Suprapubic skin (tissue), 4 donors: Measurements from ENCODE around the gene PANK4.

ENCODE experiments used
- CTCF ChIP-seq, 2 donors: fragments of 200-600 bp in 1 of 2; fragments of 450-650 bp in 1 of 2; sonication (generic) in 1 of 2; IDR thresholded peaks; one replicate each; pipeline ENCODE4 v1.5.1; 2016 to 2019; ENCODE audit warnings: antibody characterized with exemption in 2 of 2, mild to moderate bottlenecking in 1 of 2, moderate library complexity in 1 of 2
- EP300 ChIP-seq: sonication (generic); formaldehyde crosslinking; IDR thresholded peaks from one replicate; pipeline ENCODE4 v1.6.1; 2017; ENCODE audit warnings: antibody characterized with exemption
- POLR2A ChIP-seq, 2 donors: fragments of 450-650 bp; IDR thresholded peaks; one replicate each; pipeline ENCODE4 v1.6.1; 2017; ENCODE audit warnings: antibody characterized with exemption in 2 of 2, mild to moderate bottlenecking in 2 of 2, moderate library complexity in 2 of 2
- POLR2AphosphoS5 ChIP-seq, 3 donors: sonication (generic); formaldehyde crosslinking; IDR thresholded peaks; one replicate each; pipeline ENCODE4 v1.6.1; 2017; ENCODE audit warnings: antibody characterized with exemption in 3 of 3

GRCh38 chr1:2493218-2493617, 33.2 kb downstream of the PANK4 start:
- TF ChIP-seq CTCF (IDR thresholded peaks at IDR 0.05) (no peak), EP300 (no peak), POLR2A (IDR thresholded peaks at IDR 0.05) (no peak), POLR2AphosphoS5 (IDR thresholded peaks at IDR 0.05) (no peak)
